ENCODE data around the gene PRSS2. TPM values are rescaled to one million over a fixed set of nuclear protein-coding genes. Genes with fewer than 3 reads are reported as not detected.
"Not testable (repeated sequence)": the region's sequence is repeated elsewhere in the genome, so short reads cannot be mapped to it uniquely, and the experiment has no call there.

Gene PRSS2
- total and polyA plus RNA-seq, 2 donors (not counting 3 experiments of a cell fraction or from before 2014, with no cell fraction given), result 0.25 TPM; not detected in 1

GRCh38 chr7:142750321-142750938, 20.3 kb upstream of the PRSS2 start:
- no peak overlapping the region for H3K4me2 ChIP-seq (ENCODE audit: insufficient read depth, low read length)
- peaks cover 3 to 7% of the 10 kb centered on the region in 2 experiments for H3K27me3 ChIP-seq (ENCODE audit: control insufficient read depth in 2 of 2, insufficient read depth in 2 of 2, low read length in 2 of 2)

DNA sequence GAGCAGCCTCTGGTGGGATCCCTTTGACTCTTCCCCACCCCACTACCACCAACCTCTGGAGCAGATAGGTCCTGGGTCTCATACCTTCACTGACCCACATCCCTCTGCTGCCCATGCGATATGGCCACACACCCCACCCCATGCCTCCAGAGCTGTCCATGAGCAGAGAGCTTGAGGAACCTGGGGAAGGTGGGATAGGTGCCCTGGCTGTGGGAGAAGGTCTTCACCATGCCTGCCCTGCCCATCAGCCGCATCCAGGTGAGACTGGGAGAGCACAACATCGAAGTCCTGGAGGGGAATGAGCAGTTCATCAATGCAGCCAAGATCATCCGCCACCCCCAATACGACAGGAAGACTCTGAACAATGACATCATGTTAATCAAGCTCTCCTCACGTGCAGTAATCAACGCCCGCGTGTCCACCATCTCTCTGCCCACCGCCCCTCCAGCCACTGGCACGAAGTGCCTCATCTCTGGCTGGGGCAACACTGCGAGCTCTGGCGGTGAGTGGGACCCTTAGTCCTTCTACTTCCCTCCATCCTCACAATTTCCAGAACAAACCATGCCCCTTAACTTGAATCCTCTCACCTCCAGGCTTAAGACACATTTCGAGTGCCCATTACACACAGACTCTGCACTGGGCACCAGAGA, 19.1 kb upstream of the PRSS2 start:
- H3K4me1 ChIP-seq (ENCODE audit: control insufficient read depth, extremely low read depth, insufficient read depth, low read length); H3K9me3 ChIP-seq (replicated peaks; ENCODE audit: control insufficient read depth, insufficient read depth, low read length); intact Hi-C loops (cut with micrococcal nuclease); H3K4me2 ChIP-seq (ENCODE audit: insufficient read depth, low read length); H3K27ac ChIP-seq (ENCODE audit: insufficient read depth, low read depth, low read length); H3K27me3 ChIP-seq (ENCODE audit: control insufficient read depth in 2 of 2, insufficient read depth in 2 of 2, low read length in 2 of 2); FAIRE-seq; POLR2A ChIA-PET; H3K4me3 ChIP-seq (replicated peaks in 1 of 3; ENCODE audit: insufficient read depth in 1 of 3, low read depth in 1 of 3, low read length in 3 of 3); DNase-seq (ENCODE audit: low read depth, low spot score); H4K20me1 ChIP-seq (replicated peaks; ENCODE audit: control insufficient read depth, extremely low read depth, insufficient read depth, low read length); H3K9me1 ChIP-seq (replicated peaks; ENCODE audit: control insufficient read depth, extremely low read depth, insufficient read depth, low read length); H3K79me2 ChIP-seq (ENCODE audit: control insufficient read depth, insufficient read depth, low read length); dilution Hi-C loops (cut with MboI; ENCODE audit: extremely low pct_ligation_motif_present, low sequenced_read_pairs); H3K9ac ChIP-seq (replicated peaks; ENCODE audit: extremely low read depth, insufficient read depth, low read length); H2AFZ ChIP-seq (ENCODE audit: low read depth, low read length); BruUV-seq (replicated peaks); H3K36me3 ChIP-seq (ENCODE audit: control insufficient read depth in 2 of 2, extremely low read depth in 1 of 2, insufficient read depth in 2 of 2, low read length in 2 of 2): not testable (repeated sequence)
- CTCF ChIA-PET, result interaction anchor here (1.7 to 2.5 kb wide), 2 partner anchors 10 to 20 kb away, joined by 4 to 8 read pairs; partner anchors contain the start of gene PRSS2

More at GRCh38 chr7:142750321-142750938, 20.3 kb upstream of the PRSS2 start:
- Histone ChIP-seq H3K9me1 (replicated peaks; ENCODE audit: control insufficient read depth, extremely low read depth, insufficient read depth, low read length) (no peaks in the 10 kb centered on the region), H3K4me1 (ENCODE audit: control insufficient read depth, extremely low read depth, insufficient read depth, low read length) (peaks cover 3% of the 10 kb centered on the region), H2AFZ (ENCODE audit: low read depth, low read length) (no peak overlapping the region), H3K9me3 (replicated peaks; ENCODE audit: control insufficient read depth, insufficient read depth, low read length) (no peaks in the 10 kb centered on the region), H3K9ac (replicated peaks; ENCODE audit: extremely low read depth, insufficient read depth, low read length) (no peak overlapping the region), H3K27ac (ENCODE audit: insufficient read depth, low read depth, low read length) (no peak overlapping the region), H3K36me3 (ENCODE audit: control insufficient read depth in 2 of 2, extremely low read depth in 1 of 2, insufficient read depth in 2 of 2, low read length in 2 of 2) (no peaks in the 10 kb centered on the region), H4K20me1 (replicated peaks; ENCODE audit: control insufficient read depth, extremely low read depth, insufficient read depth, low read length) (no peaks in the 10 kb centered on the region), H3K79me2 (ENCODE audit: control insufficient read depth, insufficient read depth, low read length) (no peaks in the 10 kb centered on the region), H3K4me3 (replicated peaks in 1 of 3; ENCODE audit: insufficient read depth in 1 of 3, low read depth in 1 of 3, low read length in 3 of 3) (no peak overlapping the region)
- POLR2A ChIA-PET, result no interaction called here
- FAIRE-seq (no peak), DNase-seq (ENCODE audit: low read depth, low spot score) (no peak)
- dilution Hi-C loops (cut with MboI; ENCODE audit: extremely low pct_ligation_motif_present, low sequenced_read_pairs), result no loop called here
- CTCF ChIA-PET, result interaction anchor here (1.2 to 2.5 kb wide), 4 partner anchors 11 to 37 kb away, joined by 4 to 8 read pairs (median 4); partner anchors contain the start of gene PRSS2
- no TSS peak for BruUV-seq (replicated peaks)
- TF ChIP-seq, protein P1, sequence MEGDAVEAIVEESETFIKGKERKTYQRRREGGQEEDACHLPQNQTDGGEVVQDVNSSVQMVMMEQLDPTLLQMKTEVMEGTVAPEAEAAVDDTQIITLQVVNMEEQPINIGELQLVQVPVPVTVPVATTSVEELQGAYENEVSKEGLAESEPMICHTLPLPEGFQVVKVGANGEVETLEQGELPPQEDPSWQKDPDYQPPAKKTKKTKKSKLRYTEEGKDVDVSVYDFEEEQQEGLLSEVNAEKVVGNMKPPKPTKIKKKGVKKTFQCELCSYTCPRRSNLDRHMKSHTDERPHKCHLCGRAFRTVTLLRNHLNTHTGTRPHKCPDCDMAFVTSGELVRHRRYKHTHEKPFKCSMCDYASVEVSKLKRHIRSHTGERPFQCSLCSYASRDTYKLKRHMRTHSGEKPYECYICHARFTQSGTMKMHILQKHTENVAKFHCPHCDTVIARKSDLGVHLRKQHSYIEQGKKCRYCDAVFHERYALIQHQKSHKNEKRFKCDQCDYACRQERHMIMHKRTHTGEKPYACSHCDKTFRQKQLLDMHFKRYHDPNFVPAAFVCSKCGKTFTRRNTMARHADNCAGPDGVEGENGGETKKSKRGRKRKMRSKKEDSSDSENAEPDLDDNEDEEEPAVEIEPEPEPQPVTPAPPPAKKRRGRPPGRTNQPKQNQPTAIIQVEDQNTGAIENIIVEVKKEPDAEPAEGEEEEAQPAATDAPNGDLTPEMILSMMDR (IDR thresholded peaks at IDR 0.05; ENCODE audit: extremely low read depth in 1 of 2, insufficient read depth in 1 of 2, low read depth in 1 of 2, low read length in 2 of 2), result no peak
- no peak for TF ChIP-seq POLR2A (IDR thresholded peaks at IDR 0.05; ENCODE audit: low read depth, low read length)
- TF ChIP-seq FOS (IDR thresholded peaks at IDR 0.05; ENCODE audit: borderline replicate concordance, insufficient read depth, low read length), result no peak
- TF ChIP-seq MAX (IDR thresholded peaks at IDR 0.05; ENCODE audit: insufficient read depth, insufficient read length), result no peak
- no peak for TF ChIP-seq EZH2 (IDR thresholded peaks at IDR 0.05; ENCODE audit: borderline replicate concordance, low read depth, low read length, severe bottlenecking)
- no peak for TF ChIP-seq JUN (IDR thresholded peaks at IDR 0.05; ENCODE audit: borderline replicate concordance, insufficient read depth, insufficient read length, low read depth)
- no peak for TF ChIP-seq GATA2 (IDR thresholded peaks at IDR 0.05; ENCODE audit: insufficient read depth, insufficient read length, low read depth, low read length)
- no peak for TF ChIP-seq MYC (IDR thresholded peaks at IDR 0.05; ENCODE audit: low read depth, low read length)
- no peak for TF ChIP-seq POLR2AphosphoS5 (IDR thresholded peaks at IDR 0.05; ENCODE audit: insufficient read depth, low read depth, low read length)
- intact Hi-C loops (cut with micrococcal nuclease), result no loop called here
